ENCODE measurements around the gene SFRP2.
A peak's percentile ranks its signal among the peaks of the same experiment; 100 is the strongest.

SFRP2 gene

DNA sequence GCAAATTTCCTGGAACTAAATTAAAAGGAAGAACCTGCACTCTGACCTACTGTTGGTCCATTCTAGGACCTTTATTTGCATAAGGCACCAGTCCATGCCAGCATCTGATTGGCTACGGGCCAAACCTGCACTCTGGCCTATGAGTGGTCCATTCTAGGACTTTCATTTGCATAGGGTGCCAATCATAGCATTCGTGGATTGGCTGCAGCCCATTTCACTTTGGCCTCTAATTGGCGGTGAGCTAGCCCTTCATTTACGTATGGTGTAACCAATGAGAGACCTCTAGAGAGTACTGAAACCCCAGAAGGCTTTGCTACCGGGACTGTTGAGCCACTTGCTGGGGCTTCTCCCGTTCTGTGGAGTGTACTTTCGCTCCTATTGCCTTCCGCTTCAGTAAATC is 23.0 kb downstream of the SFRP2 start:
- H3K27ac ChIP-seq, result no peak overlapping the region
- TF ChIP-seq, protein P1, sequence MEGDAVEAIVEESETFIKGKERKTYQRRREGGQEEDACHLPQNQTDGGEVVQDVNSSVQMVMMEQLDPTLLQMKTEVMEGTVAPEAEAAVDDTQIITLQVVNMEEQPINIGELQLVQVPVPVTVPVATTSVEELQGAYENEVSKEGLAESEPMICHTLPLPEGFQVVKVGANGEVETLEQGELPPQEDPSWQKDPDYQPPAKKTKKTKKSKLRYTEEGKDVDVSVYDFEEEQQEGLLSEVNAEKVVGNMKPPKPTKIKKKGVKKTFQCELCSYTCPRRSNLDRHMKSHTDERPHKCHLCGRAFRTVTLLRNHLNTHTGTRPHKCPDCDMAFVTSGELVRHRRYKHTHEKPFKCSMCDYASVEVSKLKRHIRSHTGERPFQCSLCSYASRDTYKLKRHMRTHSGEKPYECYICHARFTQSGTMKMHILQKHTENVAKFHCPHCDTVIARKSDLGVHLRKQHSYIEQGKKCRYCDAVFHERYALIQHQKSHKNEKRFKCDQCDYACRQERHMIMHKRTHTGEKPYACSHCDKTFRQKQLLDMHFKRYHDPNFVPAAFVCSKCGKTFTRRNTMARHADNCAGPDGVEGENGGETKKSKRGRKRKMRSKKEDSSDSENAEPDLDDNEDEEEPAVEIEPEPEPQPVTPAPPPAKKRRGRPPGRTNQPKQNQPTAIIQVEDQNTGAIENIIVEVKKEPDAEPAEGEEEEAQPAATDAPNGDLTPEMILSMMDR (IDR thresholded peaks at IDR 0.05), result no peak
- no peak overlapping the region for H3K4me3 ChIP-seq
- DNase-seq (ENCODE audit: low spot score), result no peak

DNA sequence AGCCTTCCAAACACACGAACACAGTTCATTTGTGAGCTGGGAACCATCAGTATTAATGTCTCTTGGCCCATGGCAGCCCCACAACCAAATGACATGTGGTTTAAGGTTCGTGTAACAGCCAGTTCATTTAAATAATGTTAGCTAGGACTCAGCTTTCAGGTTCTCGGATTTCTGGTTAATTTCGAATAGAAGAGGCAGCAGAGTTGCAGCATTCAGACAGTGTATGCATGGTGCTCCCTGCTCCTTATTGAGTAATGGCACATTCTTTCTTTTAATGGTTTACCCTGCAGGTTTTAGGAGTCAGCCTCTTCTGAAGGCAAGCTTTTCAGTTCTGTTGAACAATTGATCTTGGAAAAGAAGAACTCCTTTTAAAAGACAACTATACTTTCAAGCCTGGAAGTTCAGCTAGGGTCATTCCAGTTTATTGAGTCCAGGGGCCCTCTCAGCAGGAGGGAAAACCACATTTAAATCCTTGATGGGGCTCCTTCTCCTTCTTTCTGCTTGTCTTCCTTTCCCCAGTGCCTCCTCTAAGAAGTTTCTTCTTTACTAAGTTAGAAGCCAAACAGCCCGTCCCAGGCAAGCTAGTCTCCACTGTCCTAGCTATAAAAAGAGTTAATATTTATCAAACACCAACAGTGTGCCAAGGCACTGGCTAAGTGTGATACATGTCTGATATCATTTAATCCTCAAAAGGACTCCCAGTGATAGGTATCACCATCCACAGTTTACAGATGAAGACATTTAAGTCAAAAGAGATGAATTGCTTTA is 24.1 kb downstream of the SFRP2 start:
- DNase-seq (ENCODE audit: low spot score), result no peak
- TF ChIP-seq, protein P1 (IDR thresholded peaks at IDR 0.05), result no peak

DNA sequence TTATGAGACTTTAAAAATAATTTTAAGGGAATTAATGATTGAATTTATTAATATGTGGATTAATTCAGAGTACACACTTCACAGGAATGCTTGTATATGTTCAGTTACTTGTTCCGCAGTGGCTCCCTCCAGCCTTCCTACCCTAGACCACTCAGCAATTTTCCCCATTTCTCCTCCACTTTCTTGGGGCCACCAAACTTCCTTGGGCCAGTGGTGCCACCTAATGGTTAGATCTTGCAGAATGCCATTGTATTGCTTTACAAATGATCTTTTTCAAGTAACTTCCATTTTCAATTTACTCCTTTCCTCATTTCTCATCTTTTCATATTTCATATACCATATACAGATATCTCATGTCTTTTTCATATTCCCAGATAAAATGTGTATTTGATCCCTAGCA is 25.5 kb downstream of the SFRP2 start:
- DNase-seq (ENCODE audit: low spot score), result no peak
- H3K27ac ChIP-seq, result no peak overlapping the region
- H3K4me3 ChIP-seq, result no peak overlapping the region
- TF ChIP-seq, protein P1 (IDR thresholded peaks at IDR 0.05), result no peak

More for the DNA sequence above, 24.1 kb downstream of the SFRP2 start:
- no peak overlapping the region for H3K27ac ChIP-seq
- no peak overlapping the region for H3K4me3 ChIP-seq

DNA sequence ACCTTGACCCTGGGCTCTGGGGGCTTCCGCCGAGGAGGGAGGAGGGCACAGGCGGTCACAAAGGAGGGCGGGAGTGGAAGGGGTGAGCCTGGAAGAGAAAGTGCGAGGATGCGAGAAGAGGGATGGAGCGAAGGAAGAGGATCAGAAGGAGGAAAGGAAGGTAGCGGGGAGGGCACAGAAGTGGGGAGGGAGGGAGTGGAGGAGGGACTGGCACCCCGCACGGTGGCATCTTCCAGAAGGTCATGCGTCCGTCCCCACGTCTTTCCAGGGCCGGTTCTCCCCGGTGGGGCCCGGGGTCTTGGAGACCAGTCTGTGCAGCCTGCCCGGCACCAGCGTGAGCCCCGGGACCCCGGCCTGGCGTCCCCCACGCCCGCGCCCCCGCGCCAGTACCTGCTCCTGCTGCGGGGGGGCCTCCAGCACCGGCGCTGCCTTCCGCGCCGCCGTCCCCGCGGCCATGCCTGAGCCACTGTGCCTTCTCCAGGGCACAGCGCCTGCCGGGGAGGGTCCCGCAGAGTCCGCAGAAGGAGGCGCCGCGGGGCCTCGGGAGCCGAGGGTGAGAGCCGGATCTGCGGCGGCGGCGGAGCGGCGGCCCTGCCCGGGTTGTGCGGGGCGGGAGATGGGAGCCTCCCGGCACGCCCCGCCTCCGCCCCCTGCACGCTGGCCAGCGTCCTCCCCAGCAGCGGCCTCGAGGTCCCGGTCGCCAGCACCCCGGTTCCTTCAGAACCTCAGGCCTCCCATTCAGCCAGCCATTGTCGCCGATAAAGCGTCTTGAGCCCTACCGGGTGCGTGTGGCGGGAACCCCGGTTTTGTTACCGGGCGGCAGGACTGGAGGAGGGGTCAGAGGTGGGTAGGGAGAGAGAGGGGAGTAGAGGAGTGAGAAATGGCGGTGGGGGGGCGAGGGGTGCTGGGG is 29.2 kb downstream of the SFRP2 start, which contains the start of gene RNF175:
Gene RNF175 (minus strand): TSS at position 618 of the 910 bp plus-strand sequence. CDS start 162 bp downstream, at position 456.
- H3K4me3 ChIP-seq, result peak within 1 kb of the TSS; percentile 72
- TF ChIP-seq, protein P1 (IDR thresholded peaks at IDR 0.05), result no peak
- DNase-seq (ENCODE audit: low spot score), result no peak
- H3K27ac ChIP-seq, result no peak within 1 kb of the TSS

DNA sequence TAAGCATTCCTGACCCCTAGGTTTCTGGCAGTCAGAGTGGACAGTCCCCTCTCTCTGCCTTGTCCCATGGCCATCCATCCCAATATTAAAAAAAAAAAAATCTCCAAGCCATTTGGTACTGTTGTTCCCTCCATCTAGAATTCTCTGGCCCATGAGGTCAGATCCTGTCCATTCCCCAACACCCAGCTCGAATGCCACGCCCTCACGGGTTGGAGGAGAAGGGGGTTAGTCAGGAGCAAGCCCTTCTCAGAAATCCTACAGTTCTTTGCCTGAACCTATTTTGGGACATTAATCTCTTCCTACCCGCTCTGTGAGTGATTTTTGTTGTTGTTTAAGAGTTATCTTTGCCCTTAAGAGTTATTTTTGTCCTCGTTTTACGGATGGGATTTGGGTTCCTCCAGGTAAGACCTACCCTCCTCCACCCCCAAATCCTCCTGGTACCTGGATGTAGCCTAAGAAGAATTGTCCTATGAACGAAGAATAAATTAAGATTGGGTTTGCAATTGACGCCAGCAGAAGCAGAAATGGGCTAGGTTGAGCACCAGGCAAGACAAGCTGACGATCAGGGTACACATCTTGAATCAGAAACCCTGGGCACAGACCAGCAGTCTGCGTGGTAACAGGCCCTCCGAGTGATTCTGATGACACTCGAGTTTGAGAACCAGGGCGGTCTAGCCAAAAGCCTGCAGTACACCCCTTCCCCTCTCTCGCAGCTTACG is 30.0 kb downstream of the SFRP2 start:
- Histone ChIP-seq H3K4me3 (peak overlapping the region; percentile 72), H3K27ac (no peak overlapping the region)
- TF ChIP-seq, protein P1 (IDR thresholded peaks at IDR 0.05), result no peak
- DNase-seq (ENCODE audit: low spot score), result no peak

DNA sequence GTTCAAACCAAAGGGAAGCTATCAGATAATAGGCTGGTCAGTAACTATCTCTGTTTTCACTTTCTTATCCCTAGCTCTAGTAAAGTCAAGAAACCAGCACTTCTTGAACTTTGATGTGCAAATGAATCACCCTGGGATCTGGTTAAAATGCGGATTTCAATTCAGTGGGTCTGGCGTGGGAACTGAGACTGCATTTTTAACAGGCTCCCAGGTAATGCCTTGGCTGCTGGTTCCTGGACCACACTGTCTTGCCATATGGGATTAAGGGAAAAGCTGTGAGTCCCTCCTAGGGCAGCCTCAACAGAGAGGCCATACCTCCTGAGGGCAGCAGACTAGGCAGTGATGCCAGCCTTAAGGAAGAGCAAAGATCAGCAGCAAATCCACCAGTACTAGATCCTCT is 30.7 kb downstream of the SFRP2 start:
- TF ChIP-seq, protein P1 (IDR thresholded peaks at IDR 0.05), result no peak
- no peak overlapping the region for H3K4me3 ChIP-seq
- no peak overlapping the region for H3K27ac ChIP-seq
- no peak for DNase-seq (ENCODE audit: low spot score)

Measured in coronary artery (tissue), 2 donors.